IPS-NIHi11 (cell line): ENCODE measurements around the gene SSBP2.

Source experiments
- DNase-seq: peaks from one replicate; pipeline ENCODE4 v3.0.0; 2012; ENCODE audit warnings: mixed read lengths, low spot score

Gene SSBP2

GRCh38 chr5:81751009-81751835 lies at the start of gene SSBP2:
Gene SSBP2 (minus strand): TSS chr5:81751097. CDS start chr5:81751042, 55 bp downstream.
- peak; percentile 88 for DNase-seq

- DNase-seq, result no peak
These were observed 44.8 kb upstream of the SSBP2 start for GRCh38 chr5:81795666-81796065.

- DNase-seq, result no peak
These were observed 43.3 kb upstream of the SSBP2 start for GRCh38 chr5:81794226-81794625.

GRCh38 chr5:81790336-81790735 lies 39.4 kb upstream of the SSBP2 start:
- DNase-seq, result no peak

GRCh38 chr5:81789033-81789432 lies 38.1 kb upstream of the SSBP2 start:
- DNase-seq, result no peak

GRCh38 chr5:81788329-81788728 lies 37.4 kb upstream of the SSBP2 start:
- DNase-seq, result no peak

- DNase-seq, result peak; percentile 46
These were observed 36.8 kb upstream of the SSBP2 start for GRCh38 chr5:81787474-81788242.

GRCh38 chr5:81786991-81787390 lies 36.1 kb upstream of the SSBP2 start:
- no peak for DNase-seq

- DNase-seq, result no peak
These were observed 35.6 kb upstream of the SSBP2 start for GRCh38 chr5:81786496-81786895.

GRCh38 chr5:81785322-81785721 lies 34.4 kb upstream of the SSBP2 start:
- no peak for DNase-seq

GRCh38 chr5:81783401-81783800 lies 32.5 kb upstream of the SSBP2 start:
- no peak for DNase-seq

- DNase-seq, result no peak
These were observed 31.9 kb upstream of the SSBP2 start for GRCh38 chr5:81782811-81783210.

- DNase-seq, result no peak
These were observed 29.0 kb upstream of the SSBP2 start for GRCh38 chr5:81779916-81780266.

GRCh38 chr5:81779125-81779915 lies 28.4 kb upstream of the SSBP2 start:
- DNase-seq, result no peak

GRCh38 chr5:81778642-81779041 lies 27.7 kb upstream of the SSBP2 start:
- no peak for DNase-seq

GRCh38 chr5:81776258-81776657 lies 25.4 kb upstream of the SSBP2 start:
- DNase-seq, result no peak

GRCh38 chr5:81774374-81774773 lies 23.5 kb upstream of the SSBP2 start:
- no peak for DNase-seq

- DNase-seq, result no peak
These were observed 22.7 kb upstream of the SSBP2 start for GRCh38 chr5:81773574-81773973.

GRCh38 chr5:81773161-81773560 lies 22.3 kb upstream of the SSBP2 start:
- DNase-seq, result no peak

- no peak for DNase-seq
These were observed 21.6 kb upstream of the SSBP2 start for GRCh38 chr5:81772488-81772887.

GRCh38 chr5:81768935-81769452 lies 18.1 kb upstream of the SSBP2 start:
- no peak for DNase-seq

- no peak for DNase-seq
These were observed 17.0 kb upstream of the SSBP2 start for GRCh38 chr5:81767938-81768337.
